DMS 273 treated with DMSO at 0.1 percent for 48 hours (cell line): ENCODE results near the gene STARD9.
"Not testable (repeated sequence)": the region's sequence is repeated elsewhere in the genome, so short reads cannot be mapped to it uniquely, and the experiment has no call there.

ENCODE experiments used
- DNase-seq: peaks from one replicate; lab custom pipeline; 2025; lab: John Stamatoyannopoulos, UW

Gene STARD9

GRCh38 chr15:42627485-42627884, 52.1 kb downstream of the STARD9 start:
- DNase-seq: no peak

GRCh38 chr15:42628761-42629160, 53.4 kb downstream of the STARD9 start:
- DNase-seq: no peak

- DNase-seq: no peak
Observed at GRCh38 chr15:42632105-42632675, 56.8 kb downstream of the STARD9 start.

DNA sequence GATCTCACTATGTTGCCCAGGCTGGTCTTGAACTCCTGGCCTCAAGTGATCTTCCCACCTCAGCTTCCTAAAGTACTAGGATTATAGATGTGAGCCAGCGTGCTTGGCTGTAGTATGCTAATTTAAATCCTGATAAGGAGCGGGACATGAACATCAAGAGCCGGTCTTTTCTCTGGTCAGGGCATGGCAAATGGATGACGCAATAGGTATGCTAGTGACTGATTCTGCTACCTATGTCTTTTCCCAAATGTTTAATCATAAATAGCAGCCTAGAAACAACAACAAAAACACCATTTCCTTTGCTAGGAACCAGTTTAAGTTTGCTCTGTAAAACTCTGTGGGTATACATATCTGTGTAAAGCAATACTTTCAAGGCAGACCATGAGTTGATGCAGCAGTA, 64.7 kb downstream of the STARD9 start:
- DNase-seq: no peak

- DNase-seq: peak; percentile 12
Observed at GRCh38 chr15:42650208-42651066, 75.0 kb downstream of the STARD9 start.

- no peak for DNase-seq
Observed at GRCh38 chr15:42665827-42666226, 90.4 kb downstream of the STARD9 start.

GRCh38 chr15:42667855-42668254, 92.4 kb downstream of the STARD9 start:
- no peak for DNase-seq

DNA sequence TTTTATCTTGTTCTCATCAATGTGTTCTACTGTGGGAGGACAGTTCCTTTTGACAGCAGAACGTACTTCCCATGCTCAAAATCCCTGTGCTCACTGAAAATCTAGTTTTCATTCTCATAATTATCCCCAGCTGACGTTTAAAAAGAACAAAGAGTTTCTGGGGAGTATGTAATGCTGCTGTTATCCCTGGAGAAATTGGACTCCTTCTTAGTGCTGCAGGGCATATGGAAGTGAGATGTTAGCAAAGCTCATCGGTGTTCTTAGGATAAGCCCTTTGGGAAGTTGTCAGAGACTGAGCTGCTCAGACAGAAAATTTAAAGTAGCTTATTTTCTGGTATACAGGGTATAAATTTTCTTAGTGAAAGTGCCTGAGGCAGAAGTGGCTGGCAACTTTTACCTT, 95.0 kb downstream of the STARD9 start:
- no peak for DNase-seq

GRCh38 chr15:42672444-42672843, 97.0 kb downstream of the STARD9 start:
- no peak for DNase-seq

- no peak for DNase-seq
Observed at GRCh38 chr15:42674472-42674871, 99.1 kb downstream of the STARD9 start.

DNA sequence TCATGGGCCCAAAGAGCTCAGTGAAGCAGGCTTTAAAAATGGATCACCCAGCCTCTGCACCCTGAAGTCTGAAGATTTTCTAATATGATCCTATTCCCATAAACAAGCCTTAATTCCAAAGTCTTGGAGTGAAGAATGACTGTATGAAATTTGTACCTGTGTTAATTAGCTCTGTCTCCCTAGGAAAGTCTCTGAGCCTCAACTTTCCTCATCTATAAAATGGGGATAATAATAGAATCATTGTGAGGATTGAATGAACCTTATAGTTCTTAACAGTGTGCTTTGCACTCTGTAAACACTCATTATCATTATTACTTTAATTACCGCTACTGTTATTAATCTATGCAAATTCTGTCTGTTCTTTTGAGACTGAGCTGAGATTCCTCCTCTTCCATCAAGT, 99.6 kb downstream of the STARD9 start:
- no peak for DNase-seq

DNA sequence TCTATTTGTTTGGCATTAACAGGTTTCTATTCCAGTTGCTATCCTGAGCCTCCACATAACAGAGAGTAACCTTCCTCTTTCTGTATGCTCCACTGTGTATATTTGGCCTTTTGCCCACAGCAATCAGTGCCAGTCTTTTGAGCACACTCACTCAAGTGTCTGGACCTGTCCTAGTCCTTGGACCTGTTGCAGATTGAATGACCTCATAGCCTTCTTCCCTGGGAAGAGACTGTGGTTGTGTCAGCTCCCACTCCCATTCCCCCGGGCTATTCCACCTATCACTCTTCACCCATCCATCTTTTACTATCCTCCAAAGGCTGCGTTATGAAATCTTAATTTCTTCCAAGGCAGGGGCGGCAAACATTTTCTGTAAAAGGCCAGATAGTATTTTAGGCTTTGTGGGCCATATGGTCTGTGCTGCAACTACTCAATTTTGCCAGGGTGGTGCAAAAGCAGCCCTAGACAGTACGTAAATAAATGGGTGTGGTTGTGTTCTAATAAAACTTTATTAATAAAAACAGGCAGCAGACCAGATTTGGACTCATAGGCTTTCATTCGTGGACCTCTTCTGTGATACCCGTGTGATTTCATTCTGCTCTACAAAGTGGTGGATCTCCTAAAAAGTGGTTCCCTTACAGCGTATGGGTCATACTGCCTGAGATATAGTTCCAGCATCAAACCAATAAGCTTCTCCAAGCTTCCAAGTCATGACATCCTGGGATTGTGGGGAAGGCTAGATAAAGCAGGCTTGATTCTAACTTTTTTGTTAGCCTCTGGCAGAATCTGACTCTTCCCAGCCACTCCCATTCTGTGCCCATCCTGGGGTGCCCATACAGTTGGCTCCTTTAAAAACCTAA, 104.1 kb downstream of the STARD9 start:
- DNase-seq: no peak

- DNase-seq: not testable (repeated sequence)
Observed at GRCh38 chr15:42680142-42680482, 104.7 kb downstream of the STARD9 start.

- no peak for DNase-seq
Observed at GRCh38 chr15:42681119-42681518, 105.7 kb downstream of the STARD9 start.

- no peak for DNase-seq
Observed at GRCh38 chr15:42686281-42686680, 110.9 kb downstream of the STARD9 start.

- DNase-seq: no peak
Observed at GRCh38 chr15:42687740-42688139, 112.3 kb downstream of the STARD9 start.

DNA sequence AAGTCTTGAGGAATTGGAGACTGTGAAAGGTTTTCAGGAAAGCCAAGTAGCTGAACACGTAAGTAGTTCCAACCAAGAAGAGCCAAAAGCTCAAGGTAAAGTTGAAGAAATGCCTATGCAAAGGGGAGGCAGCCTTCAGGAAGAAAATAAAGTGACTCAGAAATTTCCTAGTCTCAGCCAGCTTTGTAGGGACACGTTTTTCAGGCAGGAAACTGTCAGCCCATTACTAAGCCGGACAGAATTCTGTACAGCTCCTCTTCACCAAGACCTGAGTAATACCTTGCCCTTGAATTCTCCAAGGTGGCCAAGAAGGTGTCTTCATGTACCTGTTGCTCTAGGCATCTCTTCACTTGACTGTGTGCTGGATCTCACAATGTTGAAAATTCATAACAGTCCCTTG, 112.9 kb downstream of the STARD9 start:
- no peak for DNase-seq

DNA sequence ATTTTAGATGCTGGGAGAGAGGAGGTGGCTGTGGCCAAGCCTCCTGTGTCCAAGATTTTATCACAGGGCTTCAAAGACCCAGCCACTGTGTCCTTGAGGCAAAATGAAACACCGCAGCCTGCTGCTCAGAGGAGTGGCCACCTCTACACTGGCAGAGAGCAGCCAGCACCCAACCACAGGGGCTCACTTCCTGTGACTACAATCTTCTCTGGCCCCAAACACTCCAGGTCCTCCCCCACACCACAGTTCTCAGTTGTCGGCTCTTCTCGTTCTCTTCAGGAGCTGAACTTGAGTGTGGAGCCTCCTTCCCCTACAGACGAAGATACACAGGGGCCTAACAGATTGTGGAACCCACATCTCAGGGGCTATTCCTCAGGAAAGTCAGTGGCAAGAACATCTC, 115.9 kb downstream of the STARD9 start:
- DNase-seq: no peak

DNA sequence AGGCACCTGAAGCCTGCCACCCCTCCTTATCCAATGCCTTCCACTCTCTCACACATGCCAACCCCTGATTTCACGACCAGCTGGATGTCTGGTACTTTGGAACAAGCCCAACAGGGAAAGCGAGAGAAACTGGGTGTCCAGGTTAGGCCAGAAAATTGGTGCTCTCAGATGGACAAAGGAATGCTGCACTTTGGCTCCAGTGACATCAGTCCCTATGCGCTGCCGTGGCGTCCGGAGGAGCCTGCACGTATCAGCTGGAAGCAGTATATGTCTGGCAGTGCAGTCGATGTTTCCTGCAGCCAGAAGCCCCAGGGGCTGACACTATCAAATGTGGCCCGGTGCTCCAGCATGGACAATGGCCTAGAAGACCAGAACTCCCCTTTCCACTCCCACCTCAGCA, 116.4 kb downstream of the STARD9 start:
- no peak for DNase-seq

- DNase-seq: no peak
Observed at GRCh38 chr15:42692536-42692935, 117.1 kb downstream of the STARD9 start.

DNA sequence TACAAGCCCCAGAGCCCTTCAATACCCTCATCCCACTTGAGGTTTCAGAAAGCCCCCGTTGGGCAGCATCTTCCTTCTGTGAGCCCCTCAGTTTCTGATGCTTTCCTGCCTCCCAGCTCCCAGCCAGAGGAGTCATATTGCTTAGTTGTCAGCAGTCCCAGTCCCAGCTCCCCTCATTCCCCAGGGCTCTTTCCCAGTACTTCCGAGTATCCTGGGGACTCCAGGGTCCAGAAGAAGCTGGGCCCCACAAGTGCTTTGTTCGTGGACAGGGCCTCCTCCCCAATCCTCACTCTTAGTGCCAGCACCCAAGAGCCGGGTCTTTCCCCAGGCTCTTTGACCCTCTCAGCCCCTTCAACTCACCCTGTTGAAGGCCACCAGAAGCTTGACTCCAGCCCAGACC, 117.6 kb downstream of the STARD9 start:
- no peak for DNase-seq

DNA sequence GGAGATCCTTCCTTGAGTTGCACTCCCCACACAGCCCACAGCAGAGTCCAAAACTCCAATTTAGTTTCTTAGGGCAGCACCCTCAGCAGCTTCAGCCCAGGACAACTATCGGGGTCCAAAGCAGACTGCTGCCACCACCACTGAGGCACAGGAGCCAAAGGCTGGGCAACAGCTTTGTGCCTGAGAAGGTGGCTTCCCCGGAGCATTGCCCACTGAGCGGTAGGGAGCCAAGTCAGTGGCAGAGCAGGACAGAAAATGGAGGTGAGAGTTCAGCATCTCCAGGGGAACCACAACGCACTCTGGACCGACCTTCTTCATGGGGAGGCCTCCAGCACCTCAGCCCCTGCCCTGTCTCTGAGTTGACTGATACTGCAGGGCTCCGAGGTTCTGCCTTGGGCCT, 118.1 kb downstream of the STARD9 start:
- DNase-seq: no peak

GRCh38 chr15:42693942-42694341, 118.5 kb downstream of the STARD9 start:
- no peak for DNase-seq
